Activated CD4-positive, alpha-beta T cell treated with anti-CD3 and anti-CD28 coated beads for 4 hours (primary cell): ENCODE results near the gene BTBD6.
"Not testable (repeated sequence)": the region's sequence is repeated elsewhere in the genome, so short reads cannot be mapped to it uniquely, and the experiment has no call there.

Experiments
- DNase-seq, 2 donors: peaks; one replicate each; pipeline ENCODE4 v3.0.0-alpha.2; 2020

Gene BTBD6

DNA sequence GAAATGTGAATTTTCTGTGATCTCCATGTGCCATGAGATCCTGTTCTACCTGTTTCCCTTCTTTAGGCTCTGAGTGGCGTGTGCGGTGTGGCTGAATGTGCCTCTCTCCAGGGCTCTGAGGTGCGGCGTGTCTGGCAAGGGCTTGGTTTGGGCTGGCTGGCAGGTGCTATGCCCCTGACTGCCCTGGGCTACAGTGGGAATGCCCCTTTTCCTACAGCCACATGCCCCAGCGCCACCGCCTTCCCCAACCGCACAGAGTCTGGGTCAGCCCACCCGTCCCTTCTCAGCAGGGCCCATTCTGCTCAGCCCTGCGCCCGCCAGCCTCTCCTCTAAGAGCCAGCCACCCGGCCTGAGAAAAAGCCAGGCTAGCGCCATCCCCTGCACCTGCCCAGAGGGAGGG is 24.7 kb downstream of the BTBD6 start:
- no peak for DNase-seq

DNA sequence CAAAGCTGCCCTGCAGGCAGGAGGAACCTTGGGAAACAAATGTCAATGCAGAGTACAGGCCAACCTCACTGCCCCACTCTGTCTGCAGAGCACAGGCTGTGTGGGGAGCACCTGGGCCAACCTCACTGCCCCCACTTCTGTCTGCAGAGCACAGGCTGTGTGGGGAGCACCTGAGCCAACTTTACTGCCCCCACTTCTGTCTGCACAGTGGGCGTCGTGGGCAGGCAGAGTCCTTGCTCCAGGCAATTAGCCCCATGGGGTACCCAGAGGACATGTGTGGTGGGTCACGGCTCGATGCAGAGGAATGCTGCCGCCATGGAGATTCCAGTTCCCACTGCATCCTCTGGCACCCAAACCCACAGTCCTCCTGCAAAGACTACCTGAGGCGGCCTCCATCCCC is 26.3 kb downstream of the BTBD6 start:
- DNase-seq: no peak

DNA sequence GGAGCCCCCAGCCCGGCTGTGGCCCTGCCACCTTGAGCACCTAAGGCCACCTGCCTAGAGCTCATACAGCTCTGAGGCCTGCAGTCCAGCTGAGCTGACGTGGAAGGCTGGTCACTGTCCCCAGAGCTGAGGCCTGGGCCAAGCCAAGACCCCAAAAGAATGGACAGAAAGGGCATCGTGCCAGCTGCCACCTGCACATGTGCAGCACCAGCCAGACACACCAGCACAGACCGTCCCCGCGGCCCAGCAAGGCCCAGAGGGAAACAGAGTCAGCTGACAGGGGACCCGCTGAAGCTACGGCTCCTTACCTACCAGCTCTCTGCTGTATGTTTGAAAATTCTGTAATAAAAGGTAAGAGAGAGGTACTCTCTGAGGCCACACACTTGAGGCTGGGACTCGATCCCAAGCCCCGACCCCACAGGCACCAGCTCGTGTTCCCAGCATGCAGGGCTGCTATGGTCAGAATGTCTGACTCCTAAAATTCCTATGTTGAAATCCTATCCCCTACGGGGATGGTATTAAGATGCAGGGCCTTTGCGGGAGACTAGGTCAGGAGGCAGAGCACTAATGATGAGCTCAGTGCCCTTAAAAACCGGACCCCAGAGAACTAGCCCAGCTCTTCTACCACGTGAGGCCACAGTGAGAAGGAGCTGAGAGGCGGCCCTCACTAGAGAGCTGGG is 27.1 kb downstream of the BTBD6 start:
- no peak for DNase-seq

DNA sequence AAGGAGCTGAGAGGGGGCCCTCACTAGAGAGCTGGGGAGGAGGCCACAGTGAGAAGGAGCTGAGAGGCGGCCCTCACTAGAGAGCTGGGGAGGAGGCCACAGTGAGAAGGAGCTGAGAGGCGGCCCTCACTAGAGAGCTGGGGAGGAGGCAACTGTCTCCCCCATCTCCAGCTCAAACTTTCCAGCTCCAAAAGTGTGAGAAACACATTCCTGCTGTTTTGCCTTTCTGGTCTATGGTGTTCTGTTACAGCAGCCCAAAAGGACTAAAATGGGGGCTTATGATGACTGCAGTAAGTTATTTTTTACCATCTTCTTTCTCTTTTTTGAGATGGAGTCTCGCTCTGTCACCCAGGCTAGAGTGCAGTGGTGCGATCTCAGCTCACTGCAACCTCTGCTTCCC is 29.1 kb downstream of the BTBD6 start:
- not testable (repeated sequence) for DNase-seq

DNA sequence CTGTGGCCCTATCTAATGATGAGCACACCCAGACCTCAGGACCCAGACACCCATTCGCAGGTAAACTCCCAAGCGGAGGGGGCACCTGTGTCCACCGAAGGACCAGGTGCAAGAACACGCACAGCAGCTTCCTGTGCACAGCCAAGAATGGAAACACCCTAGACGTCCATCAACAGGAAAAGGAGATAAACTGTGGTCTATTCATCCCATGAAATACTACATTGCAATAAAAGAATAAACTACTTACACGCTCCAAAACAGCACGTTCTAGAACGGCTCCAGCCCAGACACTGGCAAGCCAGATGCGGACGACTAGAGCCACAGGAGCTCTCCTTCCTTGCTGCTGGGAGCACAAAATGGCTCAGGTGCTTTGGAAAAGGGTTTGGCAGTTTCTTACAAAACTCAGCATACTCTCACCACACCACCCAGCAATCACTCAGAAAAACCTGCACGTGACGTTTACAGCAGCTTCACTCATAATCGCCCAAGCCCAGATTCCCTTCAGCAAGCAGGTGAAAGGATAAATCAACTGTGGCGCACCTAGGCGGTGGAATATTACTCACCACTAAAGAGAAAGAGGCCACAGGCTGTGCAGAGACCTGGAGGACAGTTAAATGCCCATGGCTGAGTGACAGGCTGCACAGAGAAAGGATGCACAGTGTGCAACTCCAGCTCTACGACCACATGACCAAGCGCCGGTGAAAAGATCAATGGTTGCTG is 31.5 kb downstream of the BTBD6 start:
- no peak for DNase-seq

DNA sequence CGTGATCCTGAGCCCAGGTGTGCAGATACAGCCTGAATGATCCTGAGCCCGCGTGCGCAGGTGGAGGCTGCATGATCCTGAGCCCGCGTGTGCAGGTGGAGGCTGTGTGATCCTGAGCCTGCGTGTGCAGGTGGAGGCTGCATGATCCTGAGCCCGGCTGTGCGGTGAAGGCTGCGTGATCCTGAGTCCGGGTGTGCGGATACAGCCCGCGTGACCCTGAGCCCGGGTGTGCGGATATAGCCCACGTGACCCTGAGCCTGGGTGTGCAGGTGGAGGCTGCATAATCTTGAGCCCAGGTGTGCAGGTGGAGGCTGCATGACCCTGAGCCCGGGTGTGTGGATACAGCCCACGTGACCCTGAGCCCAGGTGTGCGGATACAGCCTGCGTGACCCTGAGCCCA is 32.2 kb downstream of the BTBD6 start:
- no peak for DNase-seq

DNA sequence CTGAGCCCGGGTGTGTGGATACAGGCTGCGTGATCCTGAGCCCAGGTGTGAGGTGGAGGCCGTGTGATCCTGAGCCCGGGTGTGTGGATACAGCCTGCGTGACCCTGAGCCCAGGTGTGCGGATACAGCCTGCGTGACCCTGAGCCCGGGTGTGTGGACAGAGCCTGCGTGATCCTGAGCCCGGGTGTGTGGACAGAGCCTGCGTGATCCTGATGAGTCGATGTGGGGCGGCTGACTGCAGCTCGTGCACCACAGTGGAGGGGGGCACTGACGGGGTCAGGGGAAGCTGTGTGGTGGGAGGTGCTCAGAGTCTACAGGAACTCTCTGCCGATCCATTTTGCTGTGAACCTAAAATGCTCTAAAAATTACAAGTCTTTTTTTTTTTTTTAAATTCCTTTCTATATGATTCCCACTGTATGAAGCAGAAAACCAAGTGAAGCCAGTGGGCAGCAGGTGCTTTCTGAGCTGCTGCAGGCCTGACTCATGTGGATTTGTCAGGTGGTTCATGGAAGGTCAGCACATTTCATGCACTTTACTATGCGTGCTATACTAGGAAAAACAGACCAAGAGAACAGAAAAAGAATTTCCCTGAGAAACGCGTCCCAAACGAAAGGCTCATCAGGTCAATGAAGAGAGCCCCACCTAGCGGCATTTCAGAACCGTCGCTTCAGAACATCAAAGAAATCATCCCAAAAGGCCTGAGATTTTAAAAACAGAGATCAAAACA is 33.2 kb downstream of the BTBD6 start:
- DNase-seq: peak; percentile 19 to 28

DNA sequence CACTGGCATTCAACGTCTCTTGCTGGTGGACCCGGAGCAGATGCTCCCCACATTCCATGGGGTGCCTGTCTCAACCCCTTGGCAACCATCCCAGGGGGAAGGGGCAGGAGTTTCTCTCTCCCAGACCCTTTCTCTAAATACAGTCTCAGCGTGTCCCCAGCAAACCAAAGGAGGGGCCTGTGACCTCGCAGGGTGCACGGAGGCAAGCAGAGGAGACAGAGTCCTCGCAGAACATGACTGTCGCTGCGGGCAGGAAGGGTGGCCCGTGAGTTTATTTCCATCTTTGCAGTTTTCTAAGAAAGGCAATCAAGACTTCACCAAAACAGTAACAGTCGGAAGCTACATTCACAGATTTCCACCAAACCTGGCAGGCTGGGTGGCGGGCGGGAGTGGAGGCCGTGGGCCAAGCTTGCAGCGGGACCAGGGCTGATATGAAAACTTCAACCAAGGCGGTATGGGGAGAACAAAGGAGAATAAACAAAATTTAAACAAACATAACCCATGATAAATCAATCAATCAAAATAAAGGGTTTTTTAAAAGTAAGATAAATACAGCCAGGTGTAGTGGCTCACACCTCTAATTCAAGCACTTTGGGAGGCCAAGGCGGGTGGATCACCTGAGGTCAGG is 33.9 kb downstream of the BTBD6 start:
- no peak for DNase-seq

DNA sequence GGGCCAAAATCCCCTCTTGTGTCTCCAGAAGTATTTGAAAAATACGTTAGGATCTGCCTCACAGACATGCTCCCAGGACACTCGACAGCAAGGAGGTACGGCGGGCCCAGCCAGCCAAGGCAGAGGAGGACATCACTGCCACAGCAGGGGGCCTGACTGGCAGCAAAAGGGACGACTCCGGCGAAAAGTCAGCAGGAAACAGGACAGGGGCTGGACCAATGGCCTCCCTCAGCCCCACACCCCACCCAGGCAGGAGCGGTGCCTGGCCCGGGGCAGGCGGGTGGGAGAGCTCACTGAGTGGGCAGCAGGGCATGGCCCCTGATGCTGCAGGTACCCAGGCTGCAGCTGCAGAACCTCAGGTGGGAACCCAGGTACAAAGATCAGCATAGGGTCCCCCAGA is 34.7 kb downstream of the BTBD6 start:
- DNase-seq: no peak

DNA sequence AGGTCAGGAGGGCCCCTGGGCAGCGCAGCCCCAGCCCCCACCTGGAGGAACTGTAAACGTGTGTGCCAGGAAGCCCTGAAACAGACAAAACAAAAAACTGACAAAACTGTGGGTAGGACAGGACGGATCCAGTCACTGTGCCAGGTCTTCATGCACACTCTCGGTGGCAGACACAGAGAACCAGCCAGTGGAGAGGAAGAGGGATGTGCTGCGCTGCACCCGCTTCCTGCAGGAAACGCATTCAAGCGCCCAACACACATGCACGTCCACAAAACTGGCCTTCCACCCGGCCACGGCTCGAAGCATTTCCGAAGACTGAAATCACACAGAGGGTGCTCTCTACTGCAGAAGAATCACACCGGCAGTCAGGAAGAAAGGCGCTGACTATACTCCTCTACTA is 35.6 kb downstream of the BTBD6 start:
- no peak for DNase-seq

DNA sequence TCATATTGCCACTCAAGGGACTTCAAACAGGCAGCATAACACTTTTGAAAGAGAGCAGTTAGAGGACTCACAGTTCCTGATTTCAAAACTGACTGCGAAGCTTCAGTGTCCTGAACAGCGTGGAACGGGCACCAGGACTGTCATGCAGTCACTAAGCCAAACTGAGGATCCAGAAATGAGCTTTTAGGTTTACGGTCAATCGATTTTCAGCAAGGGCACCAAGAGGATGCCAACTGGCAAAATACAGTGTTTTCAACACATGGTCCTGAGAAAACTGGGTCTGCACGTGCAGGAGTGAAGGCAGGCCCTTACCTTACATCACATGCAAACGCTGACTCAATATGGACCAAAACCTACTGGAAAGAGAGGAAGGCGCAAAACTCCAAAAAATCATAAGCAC is 36.8 kb downstream of the BTBD6 start:
- DNase-seq: no peak

DNA sequence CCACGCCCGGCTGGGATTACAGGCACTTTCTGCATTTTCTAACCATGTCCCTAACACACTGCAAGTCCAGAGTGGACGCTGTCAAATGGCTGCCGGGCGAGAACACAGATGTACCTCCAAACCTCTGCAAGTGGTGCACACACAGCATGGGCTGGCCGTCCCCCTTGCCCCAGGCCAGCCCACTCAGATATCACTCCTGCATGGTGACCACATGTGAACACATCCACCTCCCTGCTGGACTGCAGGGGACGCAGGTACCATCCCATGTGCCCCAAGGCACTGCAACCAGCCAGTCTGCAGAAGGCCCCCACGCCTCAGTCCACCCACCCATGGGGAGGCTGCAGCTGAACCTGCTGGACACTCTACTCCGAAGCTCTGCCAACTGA is 38.4 kb downstream of the BTBD6 start:
- DNase-seq: no peak

DNA sequence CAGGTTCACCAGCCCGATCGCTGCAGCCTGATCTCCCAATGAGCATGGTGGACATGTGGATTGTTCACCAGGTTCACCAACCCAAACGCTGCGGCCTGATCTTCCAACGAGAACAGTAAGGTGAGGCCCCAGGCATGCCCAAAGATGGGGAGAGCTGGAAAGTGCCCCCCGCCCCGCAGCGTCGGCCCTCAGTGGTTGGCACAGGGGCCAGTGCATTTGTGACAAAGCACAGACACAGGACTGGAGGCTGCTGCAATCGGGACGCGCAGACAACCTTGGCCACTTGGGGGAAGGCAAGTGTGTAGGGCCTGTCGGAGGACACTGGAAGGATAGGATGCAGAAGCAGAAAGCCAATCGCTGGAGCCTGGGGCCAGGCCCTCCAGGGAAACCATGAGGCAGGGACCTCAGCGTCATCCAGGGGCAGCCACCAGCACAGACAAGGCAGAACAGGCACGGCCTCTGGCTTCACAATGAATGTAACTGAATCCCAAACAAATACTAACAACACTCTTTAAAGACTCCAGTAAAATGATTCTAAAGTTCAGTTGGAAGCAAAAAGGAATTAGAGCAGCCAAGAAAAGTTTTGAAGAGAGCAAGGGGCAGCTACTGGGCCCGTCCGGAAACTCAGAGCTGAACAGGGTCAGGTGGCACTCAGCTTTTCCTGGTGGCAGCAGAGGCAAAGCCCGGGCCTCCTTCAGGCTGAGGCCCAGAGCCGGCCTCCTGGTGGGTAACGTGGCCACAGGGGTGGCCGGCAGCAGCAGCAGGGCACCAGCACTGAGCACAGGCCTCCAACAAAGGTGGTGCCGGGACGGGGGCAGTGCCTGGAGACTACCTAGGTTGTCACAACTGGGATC is 39.1 kb downstream of the BTBD6 start:
- DNase-seq: no peak

DNA sequence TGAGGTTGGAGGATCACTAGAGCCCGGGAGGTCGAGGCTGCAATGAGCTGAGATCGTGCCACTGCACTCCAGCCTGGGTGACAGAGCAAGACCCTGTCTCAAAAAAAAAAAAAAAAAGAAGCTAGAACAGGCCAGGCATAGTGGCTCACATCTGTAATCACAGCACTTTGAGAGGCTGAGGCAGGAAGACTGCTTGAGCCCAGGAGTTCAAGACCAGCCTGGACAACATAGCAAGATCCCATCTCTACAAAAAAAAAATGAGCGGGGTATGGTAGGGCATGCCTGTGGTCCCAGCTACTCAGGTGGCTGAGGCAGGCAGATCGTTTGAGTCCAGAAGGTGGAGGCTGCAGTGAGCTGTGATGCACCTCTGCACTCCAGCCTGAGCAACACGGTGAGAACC is 40.6 kb downstream of the BTBD6 start:
- DNase-seq: not testable (repeated sequence)

DNA sequence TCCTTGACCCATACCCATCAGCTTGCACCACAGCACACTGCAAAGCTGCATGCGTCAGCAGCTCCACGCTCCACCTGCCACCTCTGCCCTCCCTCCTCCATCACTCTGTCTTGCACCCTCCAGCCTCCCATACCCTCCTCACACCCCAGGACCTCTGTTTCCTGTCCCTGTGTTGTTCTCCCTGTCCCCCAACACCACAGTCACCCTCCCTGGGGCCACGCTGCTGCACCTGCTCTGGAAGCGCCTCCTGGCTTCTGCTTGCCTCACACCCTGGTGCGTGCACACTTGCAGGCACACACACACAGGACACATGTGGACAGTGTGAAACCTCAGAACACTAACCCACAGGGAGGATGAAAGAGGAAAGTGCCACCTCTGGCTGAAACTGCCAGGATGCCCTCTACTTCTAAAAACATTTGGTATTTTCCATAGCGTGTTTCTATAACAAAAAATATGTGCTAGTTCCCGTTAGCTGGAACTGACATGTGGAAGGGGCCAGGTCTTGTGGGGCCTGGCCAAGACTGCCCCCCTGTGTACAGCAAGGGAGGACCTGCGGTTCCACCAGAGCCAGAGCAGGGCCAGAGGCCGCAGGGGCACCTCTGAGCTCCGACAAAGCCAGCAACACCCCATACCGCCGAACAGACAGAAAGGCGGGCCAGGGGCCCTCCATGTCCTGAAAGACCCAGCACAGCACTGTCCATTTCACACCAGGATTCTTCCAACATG is 42.5 kb downstream of the BTBD6 start:
- DNase-seq: no peak

DNA sequence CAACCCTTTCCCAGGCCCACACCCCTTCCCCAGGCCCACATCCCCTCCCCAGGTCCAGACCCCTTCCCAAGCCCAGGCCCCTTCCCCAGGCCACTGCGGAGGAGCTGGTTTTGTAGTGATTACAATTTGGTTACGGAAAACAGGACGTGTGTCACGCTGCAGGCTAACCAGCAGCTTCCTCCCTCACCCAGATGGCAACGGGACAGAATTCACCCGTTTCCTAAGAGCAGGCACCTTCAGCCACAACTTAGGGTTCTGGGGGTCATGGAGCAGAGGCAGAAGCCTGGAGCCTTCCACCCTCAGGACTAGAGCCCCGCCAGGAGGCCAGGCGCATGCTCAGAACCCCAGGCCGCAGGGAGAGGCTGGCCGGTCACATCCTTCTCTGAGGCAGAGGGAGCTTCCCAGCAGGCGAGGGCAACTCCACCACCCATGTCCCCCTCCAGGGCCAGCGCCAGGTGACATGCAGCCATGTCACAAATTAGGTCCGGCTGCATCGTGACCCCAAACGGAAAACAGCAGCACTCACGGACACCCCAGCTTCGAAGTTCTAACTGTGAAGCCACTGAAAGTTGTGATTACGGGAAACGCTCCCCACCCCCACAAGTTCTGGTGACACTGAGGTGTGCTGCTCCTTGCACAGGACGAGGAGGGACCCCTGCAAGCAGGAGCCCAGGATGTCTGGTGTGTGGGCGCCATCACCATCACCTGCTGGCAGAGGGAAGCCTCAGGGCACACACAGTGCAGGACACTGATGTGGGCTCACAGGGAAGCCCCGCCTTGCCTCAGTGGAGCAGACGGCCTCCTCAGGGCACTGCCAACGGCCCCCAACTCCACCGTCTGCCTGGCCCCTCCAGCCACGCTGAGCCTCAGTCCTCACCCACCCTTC is 44.7 kb downstream of the BTBD6 start:
- no peak for DNase-seq

DNA sequence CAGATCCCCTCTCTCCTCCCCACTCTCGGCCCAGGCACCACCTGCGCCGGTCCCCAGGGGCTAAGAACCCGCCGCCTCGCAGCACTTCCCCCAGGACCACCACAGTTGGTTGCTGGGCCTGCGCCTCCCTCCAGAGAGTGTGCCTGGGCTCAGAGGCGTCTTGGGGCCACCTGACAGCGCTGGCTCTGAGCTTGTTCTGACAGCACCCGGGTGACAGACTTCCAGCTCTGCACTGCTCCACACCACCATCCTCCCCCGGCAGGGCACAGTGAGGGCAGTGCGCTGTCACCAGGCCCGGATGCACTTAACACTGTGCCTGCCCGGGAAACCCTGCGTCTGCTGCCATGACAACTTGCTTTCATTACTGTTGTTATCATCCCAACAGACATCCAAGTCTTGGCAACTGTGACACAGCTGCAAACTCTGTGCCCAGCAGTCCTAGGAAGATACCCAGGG is 45.8 kb downstream of the BTBD6 start:
- DNase-seq: peak; percentile 36 to 40

DNA sequence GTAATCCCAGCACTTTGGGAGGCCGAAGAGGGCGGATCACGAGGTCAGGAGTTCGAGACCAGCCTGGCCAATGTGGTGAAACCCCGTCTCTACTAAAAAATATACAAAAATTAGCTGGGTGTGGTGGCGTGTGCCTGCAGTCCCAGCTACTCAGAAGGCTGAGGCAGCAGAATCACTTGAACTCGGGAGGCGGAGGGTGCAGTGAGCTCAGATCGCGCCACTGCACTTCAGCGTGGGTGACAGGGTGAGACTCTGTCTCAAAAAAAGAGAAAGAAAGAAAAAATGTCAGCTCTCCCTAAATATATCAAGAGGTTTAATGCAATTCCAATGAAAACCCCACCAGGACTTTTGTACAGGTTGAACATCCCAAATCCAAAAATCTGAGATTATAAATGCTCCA is 49.0 kb downstream of the BTBD6 start:
- not testable (repeated sequence) for DNase-seq

DNA sequence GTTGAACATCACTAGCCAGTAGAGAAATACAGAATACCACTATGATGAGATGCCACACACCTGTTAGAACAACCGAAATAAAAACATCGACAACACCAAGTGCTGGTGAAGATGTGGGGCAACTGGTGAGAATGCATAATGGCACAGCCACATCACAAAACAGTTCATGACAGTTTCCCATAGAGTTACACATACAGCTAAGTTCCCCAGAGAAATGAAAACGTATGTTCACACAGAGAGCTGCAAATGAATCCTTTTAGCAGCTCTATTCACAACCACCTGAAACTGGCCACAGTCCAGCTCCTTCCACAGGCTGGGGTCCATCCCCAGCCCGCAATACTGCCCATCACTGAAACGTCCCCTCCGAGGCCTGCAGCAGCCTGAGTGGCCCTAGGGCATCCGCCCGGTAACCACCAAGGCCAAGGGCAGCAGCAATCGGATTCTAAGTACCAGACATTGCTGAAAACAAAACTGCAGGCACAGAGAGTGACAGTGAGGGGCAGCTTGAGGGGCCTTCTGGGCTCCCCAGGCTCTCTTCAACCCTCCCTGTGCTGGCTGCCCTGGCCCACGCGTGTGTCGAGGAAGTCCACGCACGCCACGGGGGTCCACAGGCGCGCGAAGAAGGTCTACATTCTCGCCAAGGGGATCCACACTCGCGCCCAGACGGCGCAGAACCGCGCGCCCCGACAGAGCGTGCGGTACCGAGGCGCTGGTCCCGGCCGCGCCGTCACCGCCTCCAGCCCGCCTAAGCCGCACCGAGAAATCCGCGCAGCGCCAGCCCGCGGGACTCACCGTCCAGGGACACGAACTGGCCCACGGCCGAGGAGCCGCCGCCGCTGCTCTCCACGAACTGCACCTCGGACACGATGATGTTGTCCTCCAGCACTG is 51.6 kb downstream of the BTBD6 start:
- DNase-seq: peak in 1 of 2 donors; percentile 20
